Anterior cingulate cortex (tissue), 58 donors: ENCODE results near the gene HIVEP3.
A peak's percentile ranks its signal among the peaks of the same experiment; 100 is the strongest.

Experiments used
- DNase-seq, 58 donors: peaks; one replicate each; lab custom pipeline; 2025; lab: John Stamatoyannopoulos, UW

Gene HIVEP3

GRCh38 chr1:41488040-41488951 is 430.4 kb downstream of the HIVEP3 start:
- no peak for DNase-seq

GRCh38 chr1:41487126-41488039 is 431.3 kb downstream of the HIVEP3 start:
- DNase-seq = no peak

- DNase-seq = no peak
Observed at GRCh38 chr1:41486371-41487125, 432.2 kb downstream of the HIVEP3 start.

- DNase-seq = no peak
Observed at GRCh38 chr1:41486053-41486370, 432.7 kb downstream of the HIVEP3 start.

- no peak for DNase-seq
Observed at GRCh38 chr1:41485605-41486004, 433.1 kb downstream of the HIVEP3 start.

GRCh38 chr1:41484402-41485241 is 434.1 kb downstream of the HIVEP3 start, which contains the start of gene EDN2:
EDN2 (minus strand) TSS chr1:41484683; CDS start chr1:41484601, 82 bp downstream.
- no peak for DNase-seq

GRCh38 chr1:41483960-41484401 is 434.7 kb downstream of the HIVEP3 start:
- no peak for DNase-seq

- no peak for DNase-seq
Observed at GRCh38 chr1:41483001-41483850, 435.5 kb downstream of the HIVEP3 start.

GRCh38 chr1:41482001-41482765 is 436.5 kb downstream of the HIVEP3 start:
- DNase-seq = peak in 5 of 58 donors; percentile 12 to 18 (median 16)

GRCh38 chr1:41481109-41481775 is 437.5 kb downstream of the HIVEP3 start:
- no peak for DNase-seq

- DNase-seq = no peak
Observed at GRCh38 chr1:41480204-41481108, 438.3 kb downstream of the HIVEP3 start.

GRCh38 chr1:41479808-41480160 is 438.9 kb downstream of the HIVEP3 start:
- no peak for DNase-seq

GRCh38 chr1:41479000-41479807 is 439.5 kb downstream of the HIVEP3 start:
- DNase-seq = peak in 24 of 58 donors; percentile 10 to 65 (median 37)

- DNase-seq = no peak
Observed at GRCh38 chr1:41478118-41478748, 440.5 kb downstream of the HIVEP3 start.

- DNase-seq = no peak
Observed at GRCh38 chr1:41476807-41477361, 441.8 kb downstream of the HIVEP3 start.
